RPMI8226 (cell line): ENCODE data around the gene SMARCAL1.

ENCODE experiments used
- DNase-seq: peaks from one replicate; pipeline ENCODE4 v3.0.0-alpha.2; 2015

Gene SMARCAL1

GRCh38 chr2:216392945-216393840 is 19.1 kb upstream of the SMARCAL1 start:
- DNase-seq = no peak

DNA sequence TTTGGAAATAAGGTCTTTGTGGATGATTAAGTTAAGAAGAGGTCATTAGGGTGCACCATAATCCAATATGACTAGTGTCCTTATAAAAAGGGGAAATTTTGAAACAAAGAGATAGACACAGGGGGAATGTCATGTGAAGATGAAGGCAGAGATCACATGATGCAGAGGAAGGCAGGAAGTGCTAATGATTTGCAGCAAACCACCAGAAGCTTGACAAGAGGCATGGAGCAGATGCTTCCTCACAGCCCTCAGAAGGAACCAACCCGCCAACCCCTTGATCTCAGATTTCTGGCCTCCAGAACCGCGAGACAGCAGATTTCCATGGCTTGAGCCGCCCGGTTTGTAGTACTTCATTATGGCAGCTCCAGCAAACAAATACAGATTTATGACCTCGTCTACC is 17.4 kb upstream of the SMARCAL1 start:
- no peak for DNase-seq

DNA sequence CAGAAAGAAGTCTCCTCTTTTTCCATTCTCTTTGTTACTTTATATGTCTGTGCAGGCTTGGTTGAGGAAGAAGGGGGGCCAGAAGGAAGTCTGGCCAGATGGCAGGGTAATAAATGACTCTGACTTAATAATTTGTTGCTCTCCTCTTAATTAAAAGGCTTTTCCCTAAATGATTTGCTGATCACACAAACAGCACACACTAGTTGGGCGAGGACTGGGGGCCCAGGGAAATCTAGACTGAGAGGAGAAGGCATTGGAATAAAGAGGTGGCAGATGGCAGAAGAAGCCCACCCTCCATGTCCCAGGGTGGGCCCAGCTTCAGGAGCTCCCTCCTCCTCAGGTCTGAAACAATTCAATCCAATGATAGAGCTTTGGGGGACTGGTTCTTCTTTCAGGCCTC is 12.7 kb upstream of the SMARCAL1 start:
- no peak for DNase-seq

DNA sequence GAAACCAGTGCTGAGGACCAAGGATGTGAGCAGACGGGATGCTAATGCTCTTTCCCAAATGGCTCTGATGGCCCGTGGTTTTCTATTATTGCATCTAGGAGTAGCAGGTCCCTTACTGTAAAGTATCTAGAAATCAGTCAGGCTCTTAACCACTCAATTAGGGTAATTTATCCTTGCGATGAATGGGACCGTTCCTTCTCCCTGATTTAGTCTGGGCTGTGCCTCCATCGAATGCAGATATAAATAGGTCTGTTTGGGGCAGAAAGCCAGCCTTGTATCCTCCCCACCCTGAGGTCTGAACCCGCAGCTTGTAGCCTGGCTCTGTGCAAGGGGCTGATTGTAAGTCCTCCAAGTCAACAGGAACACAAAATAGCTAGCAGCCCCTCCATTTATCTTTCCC is 9.5 kb upstream of the SMARCAL1 start:
- no peak for DNase-seq

DNA sequence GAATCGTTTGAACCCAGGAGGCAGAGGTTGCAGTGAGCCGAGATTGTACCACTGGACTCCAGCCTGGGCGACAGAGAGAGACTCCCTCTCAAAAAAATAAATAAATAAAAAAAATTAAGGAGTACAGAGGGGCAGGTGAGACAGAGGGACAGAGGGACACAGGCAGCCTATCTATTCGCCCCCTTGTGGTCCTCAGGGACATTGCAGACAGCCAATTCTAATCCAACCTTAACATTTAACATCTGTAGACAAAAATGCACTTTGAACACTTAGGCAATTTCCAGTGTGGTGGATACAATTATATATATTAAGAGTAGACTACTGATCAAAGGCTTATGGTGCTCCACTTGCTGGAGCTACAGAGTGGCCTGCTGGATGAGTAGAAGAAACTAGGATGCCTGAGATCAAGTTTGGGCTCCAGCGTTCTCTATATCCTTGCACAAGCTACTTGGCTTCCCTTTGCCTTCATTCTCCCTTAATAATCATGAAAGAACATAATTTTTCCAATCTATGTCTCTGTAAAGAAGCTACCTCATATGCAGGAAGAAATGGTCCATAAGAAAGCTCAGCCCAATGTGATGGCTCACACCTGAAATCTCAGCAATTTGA is 8.2 kb upstream of the SMARCAL1 start:
- DNase-seq = peak; percentile 11

- no peak for DNase-seq
Measured at GRCh38 chr2:216405588-216405987, 6.7 kb upstream of the SMARCAL1 start.

DNA sequence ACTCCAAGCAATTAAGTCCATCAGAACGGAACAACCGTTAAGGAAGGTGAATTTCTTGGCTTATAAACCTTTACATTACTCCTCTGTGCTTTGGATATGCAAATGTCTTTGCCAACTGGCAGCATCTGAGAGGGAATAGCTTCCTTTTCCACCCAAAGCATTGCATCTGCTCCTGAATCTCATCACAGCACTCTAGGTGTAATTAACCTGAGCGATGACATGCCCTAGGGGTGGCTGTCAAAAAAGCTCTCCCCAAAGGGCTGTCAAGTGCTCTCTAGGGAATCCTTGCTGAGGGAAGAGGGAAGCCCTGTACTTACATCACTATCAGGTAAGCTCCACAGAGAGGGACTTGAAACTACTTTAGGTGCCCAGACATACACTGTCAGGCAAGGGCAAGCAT is 5.5 kb upstream of the SMARCAL1 start:
- no peak for DNase-seq

DNA sequence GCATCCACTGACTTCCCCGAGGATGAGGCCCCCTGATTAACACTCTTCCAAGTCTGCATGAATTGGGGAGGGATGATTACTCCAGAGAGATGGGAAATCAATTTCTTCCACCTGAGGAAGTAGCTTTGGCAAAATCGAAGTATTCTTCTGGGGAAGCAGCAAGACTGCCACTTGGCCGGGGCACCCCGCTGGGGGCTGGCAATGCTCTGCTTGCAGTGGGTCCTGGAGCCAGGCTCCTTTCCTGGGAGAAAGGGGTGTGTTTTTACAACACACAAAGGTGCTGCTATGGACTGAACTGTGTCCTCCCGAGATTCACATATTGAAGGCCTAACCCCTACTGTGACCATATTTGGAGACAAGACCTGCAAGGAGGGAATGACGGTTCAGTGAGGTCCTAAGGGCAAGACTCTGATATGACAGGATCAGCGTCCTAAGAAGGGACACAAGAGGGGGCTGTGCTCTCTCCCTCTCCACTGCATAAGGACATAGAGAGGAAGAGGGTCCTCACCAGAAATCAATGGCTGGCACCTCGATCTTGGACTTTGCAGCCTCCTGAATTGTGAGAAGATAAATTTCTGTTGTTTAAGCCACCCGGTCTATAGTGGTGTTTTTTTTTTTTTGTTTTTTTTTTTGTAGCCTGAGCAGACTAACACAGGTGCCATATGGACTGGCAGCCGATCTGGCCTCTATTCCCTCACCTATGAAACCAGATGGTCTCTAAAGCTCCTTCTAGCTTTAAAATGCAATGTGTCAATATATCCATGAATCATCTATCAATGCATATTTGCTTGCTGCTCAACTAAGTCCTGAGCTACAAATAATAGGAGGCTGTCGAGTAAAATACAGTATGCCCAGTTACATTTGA is 3.6 kb upstream of the SMARCAL1 start:
- DNase-seq = no peak

GRCh38 chr2:216410550-216410949 is 1.7 kb upstream of the SMARCAL1 start:
- DNase-seq = no peak

GRCh38 chr2:216413882-216414281 is 1.6 kb downstream of the SMARCAL1 start:
- DNase-seq = no peak

DNA sequence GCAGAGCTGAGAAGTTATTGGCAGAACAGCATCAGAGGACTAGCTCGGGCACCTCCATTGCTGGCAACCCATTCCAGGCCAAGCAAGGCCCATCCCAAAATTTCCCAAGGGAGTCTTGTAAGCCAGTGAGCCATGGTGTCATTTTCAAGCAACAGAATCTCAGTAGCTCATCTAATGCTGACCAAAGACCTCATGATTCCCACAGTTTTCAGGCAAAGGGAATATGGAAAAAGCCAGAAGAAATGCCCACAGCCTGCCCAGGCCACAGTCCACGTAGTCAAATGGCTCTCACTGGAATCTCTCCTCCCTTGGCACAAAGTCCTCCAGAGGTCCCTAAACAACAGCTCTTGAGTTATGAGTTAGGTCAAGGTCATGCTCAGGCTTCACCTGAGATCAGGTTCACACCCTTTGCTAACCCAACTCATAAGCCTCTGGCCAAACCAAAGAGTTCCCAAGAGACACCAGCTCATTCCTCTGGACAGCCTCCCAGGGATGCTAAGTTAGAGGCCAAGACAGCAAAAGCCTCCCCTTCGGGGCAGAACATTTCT is 2.6 kb downstream of the SMARCAL1 start:
- no peak for DNase-seq

- no peak for DNase-seq
Measured at GRCh38 chr2:216415541-216415940, 3.3 kb downstream of the SMARCAL1 start.

DNA sequence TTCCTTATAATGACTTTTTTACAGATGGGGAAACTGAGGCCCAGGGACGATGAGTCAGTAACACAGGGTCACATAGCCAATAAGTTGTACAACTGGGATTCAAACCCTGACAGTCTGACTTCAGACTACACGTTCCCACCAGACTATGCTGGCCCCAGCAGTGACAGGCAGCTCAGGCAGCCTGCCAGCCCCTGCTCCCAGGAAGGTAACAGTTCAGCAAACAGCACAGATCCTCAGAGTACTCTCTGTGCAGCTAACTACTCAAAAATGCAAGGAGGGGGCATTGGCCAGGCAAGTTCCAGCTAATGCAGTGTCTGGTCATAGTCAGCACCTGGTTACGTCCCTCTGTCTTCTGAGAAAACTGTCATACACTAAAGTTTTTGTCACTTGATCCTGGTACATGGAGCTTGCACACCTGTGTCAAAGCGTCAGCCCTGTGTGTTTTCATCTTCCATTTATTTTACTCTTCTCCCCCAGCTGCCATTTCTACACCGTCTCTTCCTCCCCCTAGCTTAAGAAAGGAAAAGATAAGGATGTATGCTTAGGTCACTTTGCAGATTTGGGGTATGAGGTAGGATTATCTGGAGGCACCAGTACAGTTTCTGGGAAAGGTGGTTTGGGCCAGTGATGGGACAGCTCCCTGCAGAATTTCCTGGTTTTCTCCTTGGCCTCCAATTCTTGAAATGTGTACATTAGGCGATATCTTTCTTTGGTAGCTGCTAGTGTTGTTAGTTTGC is 4.5 kb downstream of the SMARCAL1 start:
- no peak for DNase-seq

GRCh38 chr2:216418981-216419380 is 6.7 kb downstream of the SMARCAL1 start:
- no peak for DNase-seq

DNA sequence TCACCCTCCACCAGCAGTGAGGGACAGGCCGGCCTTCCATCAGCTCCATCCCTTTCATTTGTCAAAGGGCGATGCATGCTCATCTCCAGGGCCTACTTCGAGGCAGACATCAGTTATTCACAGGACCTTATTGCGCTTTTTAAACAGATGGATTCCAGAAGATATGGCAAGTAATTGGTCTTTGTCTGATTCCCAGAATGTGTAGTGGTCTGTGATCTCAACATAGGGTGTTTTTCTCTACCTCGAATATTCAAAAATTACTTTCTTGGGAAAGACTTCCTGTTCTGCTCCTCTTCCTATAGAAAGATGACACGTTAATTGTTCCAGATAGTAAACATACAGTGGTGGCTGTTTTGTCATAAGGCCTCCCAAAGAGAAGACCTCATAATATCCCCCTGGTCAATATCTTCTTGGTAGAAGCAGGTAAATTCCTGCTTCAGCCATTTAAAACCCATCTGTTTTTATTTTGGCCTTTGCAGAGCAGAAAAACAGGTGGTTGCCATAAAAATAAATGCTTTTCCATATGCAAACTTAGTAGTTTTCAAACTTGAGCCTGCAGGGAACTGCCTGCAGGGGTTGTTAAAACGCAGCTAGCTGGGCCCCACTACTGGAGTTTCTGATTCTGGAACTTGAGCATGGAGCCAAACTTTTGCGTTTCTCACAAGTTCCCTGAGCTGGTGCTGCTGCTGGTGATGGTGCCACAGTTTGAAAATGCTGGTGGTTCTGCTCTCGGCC is 8.2 kb downstream of the SMARCAL1 start:
- no peak for DNase-seq

DNA sequence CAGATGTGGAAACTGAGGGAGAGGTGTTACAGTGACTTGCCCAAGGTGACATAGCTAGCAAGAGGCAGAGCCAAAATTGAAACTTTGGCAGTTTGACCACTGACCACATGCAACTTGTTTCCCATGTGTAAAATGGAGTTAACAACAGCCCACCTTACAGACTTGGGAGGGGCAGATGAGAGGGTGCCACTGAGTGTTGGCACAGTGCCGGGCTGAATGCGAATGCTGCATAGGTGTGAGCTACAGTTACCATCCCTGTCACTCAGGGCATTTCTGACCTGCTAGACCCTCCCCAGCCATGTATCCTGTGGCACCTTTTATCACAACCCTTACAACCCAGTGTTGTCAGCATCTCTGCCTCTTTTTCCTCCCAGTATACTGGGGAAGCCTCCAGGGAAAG is 10.8 kb downstream of the SMARCAL1 start:
- DNase-seq = no peak

GRCh38 chr2:216424274-216424673 is 12.0 kb downstream of the SMARCAL1 start:
- DNase-seq = no peak

DNA sequence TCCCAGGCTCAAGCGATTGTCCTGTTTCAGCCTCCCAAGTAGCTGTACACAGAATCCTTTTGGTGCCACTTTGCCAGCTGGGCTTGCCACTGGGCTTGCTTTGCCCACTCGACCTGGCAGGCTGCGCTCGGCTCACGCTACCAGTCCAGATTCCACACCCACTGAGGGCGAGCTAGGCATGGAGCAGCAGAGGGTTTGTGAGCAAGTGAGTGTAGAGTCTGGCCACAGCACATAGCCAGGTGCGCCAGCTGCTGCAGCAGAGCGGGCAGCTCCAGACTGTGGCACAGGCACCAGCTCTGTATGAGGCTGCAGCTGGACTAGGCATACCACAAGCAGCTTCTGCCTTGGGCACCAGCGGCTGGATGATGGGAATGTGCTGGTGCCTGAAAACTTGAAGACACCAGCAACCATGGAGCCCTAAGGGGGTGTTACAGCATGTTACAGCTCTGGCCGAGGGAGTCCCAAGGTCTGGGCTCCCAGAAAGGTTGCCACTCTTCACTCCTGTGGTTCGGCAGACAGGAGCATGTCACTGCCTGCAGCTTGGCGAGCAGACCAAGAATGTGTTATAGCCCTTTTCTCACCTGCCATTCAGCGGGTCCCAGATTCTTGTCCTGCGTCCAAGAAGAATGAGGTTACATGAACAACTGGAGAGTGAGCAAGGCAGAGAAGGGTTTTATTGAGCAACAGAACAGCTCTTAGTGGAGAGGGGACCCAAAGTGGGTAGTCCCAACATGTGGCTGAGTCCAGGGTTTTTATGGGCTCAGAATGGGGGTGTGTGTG is 12.9 kb downstream of the SMARCAL1 start:
- no peak for DNase-seq

- DNase-seq = no peak
Measured at GRCh38 chr2:216426166-216426777, 14.0 kb downstream of the SMARCAL1 start.

GRCh38 chr2:216426938-216427337 is 14.7 kb downstream of the SMARCAL1 start:
- no peak for DNase-seq
